NCI-H128 (cell line): ENCODE data around the gene TEK.

ENCODE experiments used
- DNase-seq: peaks from one replicate; lab custom pipeline; 2025; ENCODE audit not compliant: unreplicated experiment; lab: John Stamatoyannopoulos, UW

TEK gene

DNA sequence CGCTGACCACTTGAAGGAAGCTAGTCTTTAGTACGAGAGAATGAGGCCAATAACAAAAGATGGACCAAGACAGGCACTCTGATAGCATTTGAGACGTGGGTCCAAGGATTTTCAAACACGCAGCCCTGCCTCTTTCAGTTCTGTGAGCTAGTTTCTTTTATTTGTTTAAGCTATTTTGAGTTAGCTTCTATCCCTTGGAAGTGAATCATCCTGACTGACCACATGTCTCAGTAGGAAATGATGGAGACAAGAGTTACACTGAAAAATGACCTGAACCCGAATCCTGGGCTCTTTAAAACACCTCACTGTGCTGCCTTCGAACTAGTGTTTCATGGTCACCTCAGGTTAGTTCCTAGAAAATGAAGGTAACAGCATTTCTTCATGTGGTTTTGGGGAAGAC is 9.9 kb downstream of the TEK start:
- DNase-seq = no peak

DNA sequence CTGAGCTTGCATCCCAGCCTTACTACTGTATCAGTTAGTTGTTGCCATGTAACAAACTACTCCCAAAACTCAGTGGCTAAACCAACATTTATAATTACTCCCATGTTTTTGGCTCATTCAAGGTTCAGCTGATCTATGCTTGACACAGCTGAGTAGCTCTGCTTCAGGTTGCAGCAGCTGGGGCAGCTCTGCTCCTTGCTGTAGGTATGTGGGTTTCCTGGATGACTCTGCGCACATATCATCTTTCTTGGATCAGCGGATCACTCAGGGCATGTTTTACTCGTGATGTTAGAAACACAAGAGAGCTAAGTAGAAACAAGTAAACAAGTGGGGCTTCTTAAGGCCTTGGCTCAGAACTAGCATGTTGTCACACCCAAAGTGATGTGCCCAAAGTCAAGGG is 15.1 kb downstream of the TEK start:
- no peak for DNase-seq

DNA sequence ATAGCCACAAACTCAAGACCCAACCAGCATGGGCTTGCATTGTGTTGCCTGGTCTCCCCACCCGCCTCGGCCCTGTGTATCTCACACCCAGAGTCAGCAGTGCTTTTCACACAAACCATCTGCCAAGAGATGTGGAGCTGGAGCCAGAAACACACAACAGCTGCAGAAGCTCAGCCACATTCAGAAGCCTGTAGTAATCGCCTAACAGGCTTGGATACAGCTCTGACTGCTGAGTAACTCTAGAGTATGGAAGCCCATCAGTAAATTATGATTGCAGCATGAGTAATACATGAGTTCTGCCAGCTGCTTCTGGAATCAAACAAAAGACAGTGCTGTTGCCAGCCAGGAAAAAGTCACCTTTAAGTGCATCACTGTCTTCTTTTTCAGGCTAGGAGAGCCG is 16.0 kb downstream of the TEK start:
- no peak for DNase-seq

DNA sequence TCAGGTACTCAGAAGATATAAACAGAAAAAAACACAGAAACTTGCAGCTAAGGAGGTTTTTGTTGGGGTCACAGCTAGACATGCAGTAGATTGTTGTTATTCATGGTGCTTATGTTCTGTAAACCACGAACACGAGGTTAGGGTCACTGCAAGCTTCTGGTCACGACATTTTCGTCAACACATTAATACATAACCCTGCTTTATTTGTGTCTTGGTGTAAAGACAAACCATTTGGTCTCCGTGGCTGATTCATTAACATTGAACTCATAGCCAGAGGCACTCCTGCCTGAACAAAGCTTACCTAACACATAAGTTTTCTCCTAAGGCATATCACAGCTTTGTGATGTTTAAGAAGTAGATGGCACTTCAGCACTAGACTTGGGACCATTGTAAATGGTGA is 16.9 kb downstream of the TEK start:
- DNase-seq = no peak

DNA sequence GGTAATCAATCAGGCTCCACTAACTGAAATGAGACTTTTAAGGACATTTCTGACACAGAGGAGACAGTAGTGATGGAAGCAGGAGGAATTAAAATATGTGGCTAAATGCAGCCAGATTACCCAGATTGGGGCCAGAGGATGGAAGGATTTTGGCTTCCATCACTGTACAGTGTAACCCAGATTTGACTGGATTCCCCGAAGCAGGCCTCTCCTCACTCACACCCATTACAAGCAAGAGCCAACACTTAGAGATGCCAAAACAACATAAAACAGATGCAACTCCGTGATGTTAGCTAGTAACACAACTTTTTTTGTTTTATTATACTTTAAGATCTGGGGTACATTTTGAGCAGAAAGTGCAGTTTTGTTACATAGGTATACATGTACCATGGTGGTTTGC is 17.6 kb downstream of the TEK start:
- DNase-seq = no peak

DNA sequence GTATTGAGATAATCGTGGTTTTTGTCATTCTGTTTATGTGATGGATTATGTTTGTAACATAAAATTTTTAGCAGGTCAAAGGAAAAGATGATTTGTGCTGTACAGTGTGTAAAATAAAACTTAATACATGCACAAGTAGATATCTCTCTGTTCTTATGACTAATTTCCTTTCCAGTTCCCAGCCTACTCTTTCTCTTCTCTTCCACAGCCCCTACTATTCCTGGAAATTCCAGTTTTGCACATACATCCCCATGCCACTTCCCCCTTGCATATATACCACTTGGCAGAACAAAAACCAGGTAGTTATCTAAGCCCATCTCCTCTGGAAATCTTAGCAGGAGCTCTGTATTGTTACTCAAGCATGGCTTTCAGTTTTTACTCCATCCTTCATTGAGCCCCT is 20.2 kb downstream of the TEK start:
- no peak for DNase-seq

DNA sequence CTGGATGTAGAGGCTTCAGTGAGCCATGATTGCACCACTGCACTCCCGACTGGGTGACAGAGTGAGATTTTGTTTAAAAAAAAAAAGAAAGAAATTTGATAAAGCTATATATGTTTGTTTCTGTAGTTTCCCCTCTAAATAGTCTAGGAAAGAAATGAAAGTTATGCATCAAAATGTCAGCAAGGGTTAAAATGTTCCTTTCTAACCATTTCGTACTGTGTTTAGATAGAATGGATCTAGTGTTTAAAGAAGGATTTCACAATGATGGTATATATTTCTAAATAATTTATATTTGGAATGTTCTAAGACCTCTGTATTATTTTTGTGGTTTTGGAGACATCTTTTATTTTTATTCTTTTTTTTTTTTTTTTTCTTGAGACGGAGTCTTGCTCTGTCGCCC is 22.7 kb downstream of the TEK start:
- DNase-seq = no peak

DNA sequence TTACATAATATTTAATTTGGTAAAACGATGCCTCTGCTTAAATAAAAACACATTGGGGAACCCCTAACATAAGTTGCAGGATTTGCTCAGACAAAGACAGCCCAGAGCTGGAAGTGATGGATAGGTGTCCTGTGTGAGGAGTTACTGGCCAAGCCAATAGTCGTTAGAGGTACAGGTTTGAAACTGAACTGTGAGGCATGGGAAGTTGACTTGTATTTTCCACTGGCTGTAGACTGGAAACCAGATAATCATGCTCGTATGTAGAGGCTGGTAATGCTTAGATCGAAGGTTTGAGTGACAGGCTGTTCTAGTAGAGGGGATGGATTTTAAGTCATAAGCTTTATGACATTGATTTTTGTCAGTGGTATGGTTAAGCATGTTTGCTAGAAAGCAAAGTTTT is 24.8 kb downstream of the TEK start:
- DNase-seq = no peak

DNA sequence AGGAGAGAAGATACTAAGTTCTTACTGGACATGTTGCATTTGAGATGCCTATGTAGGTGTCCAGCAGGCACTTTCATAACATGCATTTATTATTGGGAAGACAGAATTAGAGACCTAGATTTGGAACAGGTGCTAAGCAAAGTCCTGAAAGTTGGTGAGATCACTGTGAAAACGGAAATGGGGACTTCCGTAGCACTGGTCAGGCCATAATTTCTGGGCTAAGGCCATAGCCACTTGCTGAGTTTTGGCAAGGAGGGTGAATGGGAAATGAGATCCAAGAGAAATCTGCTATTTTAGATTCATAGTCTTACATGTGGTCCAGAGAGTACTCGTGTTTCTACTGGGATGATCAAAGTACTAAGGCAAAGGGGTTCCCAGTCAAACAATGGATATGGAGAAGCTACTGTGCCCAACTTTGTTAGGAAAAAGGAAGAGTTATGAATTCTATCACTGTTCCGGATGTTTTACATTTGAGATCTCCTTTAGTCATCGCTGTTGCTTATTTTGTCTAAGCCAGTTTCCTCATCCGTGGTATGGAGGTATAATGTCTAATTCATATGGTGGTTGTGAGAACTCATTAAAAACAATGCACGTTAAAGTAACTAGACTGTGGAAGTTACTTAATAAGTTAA is 33.4 kb downstream of the TEK start:
- no peak for DNase-seq

DNA sequence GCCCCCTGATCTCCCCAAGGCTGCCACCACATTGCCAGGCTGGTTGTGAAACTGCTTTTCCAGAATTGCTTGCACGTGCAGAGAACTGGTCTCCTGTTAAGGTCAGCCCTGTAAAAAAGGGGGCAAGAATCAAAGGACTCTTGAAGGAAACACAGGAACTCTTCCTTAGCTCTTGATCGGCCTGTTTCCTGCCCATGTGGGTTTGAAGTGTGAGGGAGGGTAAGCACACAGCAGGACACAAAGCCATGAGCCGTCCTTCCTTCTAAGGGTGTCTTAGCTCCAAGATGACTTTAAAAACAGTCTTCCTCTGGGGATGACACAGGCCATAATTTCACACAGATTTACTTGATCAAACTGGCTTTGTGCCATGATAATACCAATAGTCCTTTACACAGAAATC is 36.1 kb downstream of the TEK start:
- DNase-seq = no peak

DNA sequence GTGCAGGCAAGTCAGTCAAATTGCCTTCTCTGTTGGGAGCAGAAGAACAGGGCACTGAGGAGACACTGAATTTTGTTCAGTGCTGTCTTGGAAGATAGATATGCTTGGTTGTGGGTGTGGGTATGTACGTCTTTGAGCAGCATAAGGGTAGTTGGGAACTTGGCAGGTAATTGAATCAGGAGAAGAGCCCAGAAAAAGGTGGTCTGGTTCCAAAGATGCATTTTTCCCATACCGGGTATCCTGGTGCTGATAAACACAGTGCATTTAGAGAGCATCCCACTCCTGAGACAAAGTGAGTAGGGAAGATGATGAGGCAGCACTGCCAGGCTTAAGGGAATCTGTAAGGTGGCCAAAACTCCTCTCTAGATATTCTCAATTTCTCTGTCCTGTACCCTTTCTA is 40.6 kb downstream of the TEK start:
- no peak for DNase-seq

DNA sequence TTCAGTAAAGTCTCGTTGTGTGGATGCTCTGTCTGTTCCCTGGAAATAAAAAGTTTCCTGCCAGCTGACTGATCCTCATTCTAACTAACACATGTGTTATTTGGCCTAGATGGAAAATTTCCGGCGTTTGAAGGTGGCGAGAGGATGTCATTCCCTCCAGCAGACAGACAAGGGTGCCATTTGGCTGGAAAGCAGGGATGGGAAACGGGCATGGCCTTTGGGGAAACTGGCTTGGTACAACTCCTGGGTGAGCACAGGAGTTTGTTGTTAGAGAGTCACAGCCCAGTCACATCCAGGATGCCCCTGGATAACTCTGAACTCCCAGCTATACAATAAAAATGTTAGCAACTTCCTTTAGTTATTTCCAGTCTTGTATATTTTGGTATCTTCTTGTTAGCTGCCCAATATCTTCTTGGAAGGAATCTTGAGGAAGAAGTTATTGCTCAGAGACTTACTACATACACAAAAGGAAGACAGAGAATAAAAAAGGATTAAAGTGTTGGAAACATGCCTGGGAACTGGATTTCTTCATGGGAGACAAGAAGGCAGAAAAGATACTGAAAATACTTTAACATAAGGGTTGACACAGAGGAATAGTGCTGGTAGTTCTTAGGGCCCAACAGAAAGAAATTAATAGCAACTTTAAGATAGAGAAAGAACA is 41.9 kb downstream of the TEK start:
- no peak for DNase-seq

DNA sequence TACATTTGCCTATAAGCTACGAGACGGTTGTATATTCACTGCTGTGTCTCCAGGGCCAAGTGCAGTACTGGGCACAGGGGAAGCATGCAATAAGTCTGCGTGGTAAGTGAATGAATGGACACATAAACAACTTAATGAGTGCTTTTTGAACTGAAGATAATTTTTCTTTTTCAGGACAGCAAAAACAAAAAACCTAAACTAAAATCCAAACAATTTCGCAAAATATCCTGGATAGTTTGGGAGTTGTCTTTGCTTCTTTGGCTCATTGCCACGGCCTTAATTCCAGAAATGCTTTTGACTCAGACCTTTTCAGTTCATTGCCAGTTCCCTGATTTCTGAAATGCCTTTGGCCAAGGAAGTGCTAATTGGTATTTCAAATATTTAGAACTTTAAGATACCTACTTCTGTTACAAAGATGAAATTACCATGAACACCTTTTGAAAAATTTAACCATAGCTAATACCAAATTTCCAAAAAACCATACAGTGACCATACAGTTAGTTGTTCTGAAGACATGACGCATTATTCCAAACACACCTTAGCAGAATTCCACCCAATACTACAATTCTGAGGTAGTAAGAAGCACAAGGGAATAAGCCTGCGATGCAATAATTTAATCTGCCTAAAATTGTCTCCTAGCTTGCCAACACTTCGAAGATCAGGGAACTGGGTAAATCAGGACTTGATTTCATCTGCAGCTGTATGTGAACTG is 42.8 kb downstream of the TEK start:
- DNase-seq = no peak

DNA sequence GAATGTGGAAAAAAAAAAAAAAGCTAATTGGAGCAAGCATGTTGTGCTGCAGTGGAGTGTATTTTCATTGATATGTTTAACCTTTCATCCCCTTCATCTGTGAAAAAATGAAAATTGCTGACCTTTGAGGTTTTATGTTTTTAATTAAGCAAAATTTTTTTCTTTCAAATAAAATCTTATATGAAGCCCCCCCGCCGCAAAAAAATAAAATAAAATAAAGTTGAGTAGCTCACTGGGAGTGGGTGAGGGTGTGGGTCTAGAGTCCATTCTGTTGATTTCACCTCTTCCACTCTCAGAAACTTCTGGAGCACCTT is 43.3 kb downstream of the TEK start:
- no peak for DNase-seq

DNA sequence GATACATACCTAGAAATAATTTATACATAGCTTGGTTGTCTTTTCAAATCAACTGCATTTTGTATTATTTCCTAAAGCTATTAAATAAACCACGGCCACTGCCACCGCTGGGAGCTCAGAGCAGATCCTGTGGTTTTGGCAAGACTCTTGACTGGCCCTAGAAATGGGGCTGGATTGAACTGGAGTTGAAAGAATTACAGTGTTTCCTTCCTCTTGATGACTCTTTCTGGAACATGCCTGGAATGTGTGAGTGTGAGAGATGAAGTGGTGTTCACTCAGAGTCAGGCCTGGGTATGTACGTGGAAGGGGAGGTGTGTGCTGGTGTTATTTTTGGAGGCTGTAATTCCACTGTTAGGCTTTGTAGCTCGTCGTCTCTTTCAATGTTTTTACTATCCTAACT is 45.9 kb downstream of the TEK start:
- no peak for DNase-seq

DNA sequence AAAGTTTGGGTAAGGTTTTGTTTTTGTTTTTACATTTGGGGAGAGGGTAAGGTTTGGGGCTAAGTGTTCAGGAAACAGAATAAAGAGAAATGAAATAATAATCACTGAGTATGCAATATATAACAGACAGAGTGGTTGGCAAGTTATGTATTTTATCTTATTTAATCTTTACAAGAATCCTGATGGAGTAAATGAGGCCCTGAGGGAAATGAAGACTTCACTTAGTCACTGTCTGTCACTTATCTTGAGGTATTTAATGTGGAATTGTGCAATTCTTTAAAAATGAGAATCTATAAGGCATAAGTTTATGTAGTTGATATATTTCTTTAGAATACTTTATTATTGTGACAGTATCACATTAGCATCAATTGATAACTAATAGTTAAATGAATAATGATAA is 48.1 kb downstream of the TEK start:
- DNase-seq = no peak

DNA sequence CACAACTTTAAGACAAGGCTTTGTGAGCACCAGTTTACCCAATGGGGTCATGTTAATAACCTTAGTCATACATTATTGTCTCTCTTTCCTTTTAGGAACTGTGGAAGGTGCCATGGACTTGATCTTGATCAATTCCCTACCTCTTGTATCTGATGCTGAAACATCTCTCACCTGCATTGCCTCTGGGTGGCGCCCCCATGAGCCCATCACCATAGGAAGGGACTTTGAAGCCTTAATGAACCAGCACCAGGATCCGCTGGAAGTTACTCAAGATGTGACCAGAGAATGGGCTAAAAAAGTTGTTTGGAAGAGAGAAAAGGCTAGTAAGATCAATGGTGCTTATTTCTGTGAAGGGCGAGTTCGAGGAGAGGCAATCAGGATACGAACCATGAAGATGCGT is 48.7 kb downstream of the TEK start:
- DNase-seq = no peak

DNA sequence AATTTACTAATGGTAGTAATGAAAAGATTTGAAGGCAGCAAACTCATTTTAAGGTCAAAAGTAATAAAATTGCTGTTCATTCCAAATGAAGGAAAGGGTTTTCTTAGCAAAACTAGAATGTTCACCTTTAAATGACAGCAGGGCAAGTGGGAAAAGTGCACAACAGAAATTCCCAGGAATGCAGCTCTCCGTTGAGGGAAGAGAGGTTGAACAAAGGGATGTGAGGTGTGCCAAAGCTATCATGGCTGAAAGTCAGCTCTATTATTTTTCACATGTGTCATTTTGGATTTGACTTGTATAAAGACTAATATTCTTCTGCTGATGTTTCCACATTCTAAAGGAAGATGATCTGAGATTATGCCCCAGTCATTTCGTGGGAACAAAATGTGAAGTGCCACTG is 51.6 kb downstream of the TEK start:
- DNase-seq = no peak

DNA sequence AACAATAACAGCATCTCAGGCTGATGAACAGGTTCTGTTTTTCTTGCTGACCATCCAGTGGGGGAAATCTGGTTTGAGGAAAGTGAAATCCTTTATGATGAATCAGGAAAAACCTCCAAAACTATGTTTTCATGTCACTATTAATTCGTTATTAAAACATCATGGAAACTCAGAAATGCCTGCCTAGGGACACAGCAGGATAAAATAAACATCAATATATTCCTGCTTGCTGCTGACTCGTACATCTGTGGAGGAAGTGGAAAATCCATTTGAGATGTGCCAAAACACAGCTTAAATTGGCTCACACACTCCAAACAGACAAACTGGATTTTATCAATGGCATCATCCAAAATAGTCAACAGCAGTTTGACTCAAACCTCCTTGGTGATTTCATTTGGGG is 53.0 kb downstream of the TEK start:
- no peak for DNase-seq

DNA sequence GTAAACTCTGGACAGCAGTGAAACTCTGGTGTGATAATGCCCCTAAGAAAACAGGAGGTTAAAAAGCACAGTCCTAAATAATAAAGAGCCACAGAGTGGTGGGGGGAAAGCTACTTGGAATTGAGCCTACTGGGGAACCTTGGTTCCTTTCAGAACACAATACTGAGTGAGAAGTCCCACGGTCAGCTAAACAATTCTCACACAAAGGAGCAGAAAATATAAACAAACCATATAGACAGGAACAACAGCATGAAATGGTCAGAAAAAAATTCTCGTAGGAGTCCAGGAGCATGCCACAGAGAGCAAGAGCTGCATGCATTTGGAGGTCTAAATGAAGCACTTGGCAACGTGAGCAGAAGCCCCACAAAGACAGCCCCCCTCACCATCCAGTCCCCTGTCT is 56.0 kb downstream of the TEK start:
- no peak for DNase-seq

DNA sequence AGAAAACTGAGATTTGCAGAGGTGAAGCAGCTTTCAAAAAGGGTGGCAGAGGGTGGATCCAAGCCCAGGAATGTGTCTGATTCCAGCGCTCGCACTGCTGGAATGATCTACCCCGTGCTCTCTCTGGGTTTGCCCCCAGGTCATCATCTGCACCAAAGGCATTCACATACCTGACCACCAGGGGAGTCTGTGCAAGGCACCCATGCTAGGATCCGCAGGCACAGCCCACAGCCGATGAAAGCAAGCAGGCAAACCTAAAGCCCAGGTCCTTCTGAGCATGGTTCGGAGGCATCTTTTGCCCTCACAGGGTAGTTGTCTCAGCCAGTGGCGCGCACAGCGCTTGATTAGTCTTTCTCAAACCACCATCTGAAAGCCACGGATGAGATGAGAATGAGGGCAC is 56.6 kb downstream of the TEK start:
- no peak for DNase-seq

DNA sequence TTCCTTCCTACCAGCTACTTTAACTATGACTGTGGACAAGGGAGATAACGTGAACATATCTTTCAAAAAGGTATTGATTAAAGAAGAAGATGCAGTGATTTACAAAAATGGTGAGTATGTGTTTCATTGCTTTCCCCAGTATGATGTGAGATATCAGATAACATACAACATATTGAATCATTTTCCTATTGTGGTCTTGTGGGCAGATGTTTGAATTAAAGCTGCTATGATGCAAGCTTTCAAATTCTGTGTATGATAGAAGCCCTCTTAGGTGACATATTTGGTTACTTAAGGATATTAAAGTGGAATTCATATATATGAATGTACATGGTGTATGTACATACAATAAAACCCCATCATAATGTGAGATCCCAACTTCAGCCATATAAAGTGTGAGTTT is 59.5 kb downstream of the TEK start:
- DNase-seq = no peak

DNA sequence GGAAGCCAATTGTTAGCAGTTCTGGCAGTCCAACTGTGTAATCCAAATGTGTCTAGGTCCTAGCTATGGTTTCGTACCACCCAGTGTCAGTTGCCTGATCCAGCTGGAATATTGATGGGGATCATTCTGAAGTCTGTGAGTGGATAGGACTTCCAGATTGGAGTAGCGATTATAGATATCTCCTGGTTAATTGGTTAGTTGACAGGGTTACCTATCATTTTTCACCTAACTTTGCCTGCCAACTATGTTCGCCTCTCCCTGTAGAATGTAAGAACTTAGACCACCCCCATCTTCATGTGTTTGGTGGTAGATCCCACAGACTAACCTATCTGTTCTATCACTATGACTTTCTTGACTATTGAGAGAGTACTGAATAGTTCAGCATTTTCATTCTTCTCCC is 59.9 kb downstream of the TEK start:
- DNase-seq = no peak
